Measurements from ENCODE around the gene RNF141.

Gene RNF141

DNA sequence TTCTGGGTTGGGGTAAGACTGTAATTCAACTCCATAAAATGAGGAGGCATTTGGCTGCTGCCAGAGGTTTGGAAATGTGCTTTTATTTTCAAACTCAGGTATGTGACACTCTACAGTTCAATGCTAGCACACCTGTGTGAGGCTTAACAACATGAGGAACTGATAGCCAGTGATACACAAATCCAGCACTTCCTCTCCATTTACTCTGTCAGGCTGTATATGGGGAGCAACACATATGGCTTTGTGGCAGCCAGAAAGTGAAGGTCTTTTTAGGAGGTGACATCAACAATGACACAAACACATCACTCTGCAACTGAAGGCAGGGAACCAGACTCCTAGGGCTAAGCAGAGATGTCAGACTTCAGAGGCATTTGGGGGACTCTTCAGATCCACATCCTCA lies 32.0 kb upstream of the RNF141 start:
- Histone ChIP-seq H3K36me3 (ENCODE audit: control insufficient read depth in 2 of 2, insufficient read depth in 1 of 2, low read length in 2 of 2) (no peaks in the 10 kb centered on the region), H3K27ac (ENCODE audit: extremely low read depth, low read depth, low read length) (no peak overlapping the region), H3K4me3 (ENCODE audit: low read depth, low read length) (no peak overlapping the region), H3K4me1 (ENCODE audit: control insufficient read depth, insufficient read depth, low read length) (no peaks in the 10 kb centered on the region), H3K9me3 (ENCODE audit: control insufficient read depth, insufficient read depth, low read depth, low read length) (no peaks in the 10 kb centered on the region)
- ChIA-PET POLR2A (no interaction called here), CTCF (no interaction called here)
- TF ChIP-seq ZNF837 (tag by site-specific recombination; IDR thresholded peaks at IDR 0.05) (no peak), ZNF768 (tag by site-specific recombination; IDR thresholded peaks at IDR 0.05) (no peak), ZNF174 (tag by site-specific recombination; IDR thresholded peaks at IDR 0.05) (no peak), ZNF292 (tag by site-specific recombination; IDR thresholded peaks at IDR 0.05; ENCODE audit: borderline replicate concordance, low read depth) (no peak), EGR2 (tag by site-specific recombination; IDR thresholded peaks at IDR 0.05; ENCODE audit: low read depth) (no peak), ZNF585B (tag by site-specific recombination; IDR thresholded peaks at IDR 0.05) (no peak), ZNF600 (tag by site-specific recombination; IDR thresholded peaks at IDR 0.05) (no peak), ZNF510 (tag by site-specific recombination; IDR thresholded peaks at IDR 0.05; ENCODE audit: insufficient replicate concordance) (no peak), ZNF529 (tag by site-specific recombination; IDR thresholded peaks at IDR 0.05; ENCODE audit: insufficient replicate concordance) (no peak), ZNF704 (tag by site-specific recombination; IDR thresholded peaks at IDR 0.05) (no peak), ZNF548 (tag by site-specific recombination; IDR thresholded peaks at IDR 0.05) (no peak)
- TF ChIP-seq, protein P1, sequence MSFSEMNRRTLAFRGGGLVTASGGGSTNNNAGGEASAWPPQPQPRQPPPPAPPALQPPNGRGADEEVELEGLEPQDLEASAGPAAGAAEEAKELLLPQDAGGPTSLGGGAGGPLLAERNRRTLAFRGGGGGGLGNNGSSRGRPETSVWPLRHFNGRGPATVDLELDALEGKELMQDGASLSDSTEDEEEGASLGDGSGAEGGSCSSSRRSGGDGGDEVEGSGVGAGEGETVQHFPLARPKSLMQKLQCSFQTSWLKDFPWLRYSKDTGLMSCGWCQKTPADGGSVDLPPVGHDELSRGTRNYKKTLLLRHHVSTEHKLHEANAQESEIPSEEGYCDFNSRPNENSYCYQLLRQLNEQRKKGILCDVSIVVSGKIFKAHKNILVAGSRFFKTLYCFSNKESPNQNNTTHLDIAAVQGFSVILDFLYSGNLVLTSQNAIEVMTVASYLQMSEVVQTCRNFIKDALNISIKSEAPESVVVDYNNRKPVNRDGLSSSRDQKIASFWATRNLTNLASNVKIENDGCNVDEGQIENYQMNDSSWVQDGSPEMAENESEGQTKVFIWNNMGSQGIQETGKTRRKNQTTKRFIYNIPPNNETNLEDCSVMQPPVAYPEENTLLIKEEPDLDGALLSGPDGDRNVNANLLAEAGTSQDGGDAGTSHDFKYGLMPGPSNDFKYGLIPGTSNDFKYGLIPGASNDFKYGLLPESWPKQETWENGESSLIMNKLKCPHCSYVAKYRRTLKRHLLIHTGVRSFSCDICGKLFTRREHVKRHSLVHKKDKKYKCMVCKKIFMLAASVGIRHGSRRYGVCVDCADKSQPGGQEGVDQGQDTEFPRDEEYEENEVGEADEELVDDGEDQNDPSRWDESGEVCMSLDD (tag by site-specific recombination; IDR thresholded peaks at IDR 0.05): no peak

DNA sequence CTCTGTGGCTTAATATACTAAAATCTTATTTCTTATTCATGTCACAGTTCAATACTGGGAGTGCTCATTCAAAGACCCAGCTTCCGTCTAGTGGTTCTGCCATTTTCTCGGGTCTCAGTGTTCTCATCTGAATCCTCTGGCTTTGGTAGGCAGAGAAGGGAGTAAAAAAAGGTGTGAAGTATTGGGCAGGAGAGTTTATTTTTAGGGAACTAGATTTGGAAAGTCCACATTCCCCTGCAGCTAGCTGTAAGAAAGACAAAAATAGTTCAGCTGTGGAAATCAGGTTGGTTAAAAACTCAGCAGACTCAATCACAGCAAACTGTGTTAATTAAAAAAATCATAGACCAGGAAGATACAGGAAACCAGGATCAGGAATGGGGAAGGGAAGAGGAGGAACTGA lies 31.5 kb upstream of the RNF141 start:
- no peaks in the 10 kb centered on the region for H3K9me3 ChIP-seq (ENCODE audit: control insufficient read depth, insufficient read depth, low read depth, low read length)

More for the DNA sequence above, 31.5 kb upstream of the RNF141 start:
- H3K27ac ChIP-seq (ENCODE audit: extremely low read depth, low read depth, low read length): no peak overlapping the region
- ChIA-PET CTCF (no interaction called here), POLR2A (no interaction called here)
- no peak overlapping the region for H3K4me3 ChIP-seq (ENCODE audit: low read depth, low read length)
- H3K36me3 ChIP-seq (ENCODE audit: control insufficient read depth in 2 of 2, insufficient read depth in 1 of 2, low read length in 2 of 2): no peaks in the 10 kb centered on the region
- no peak for TF ChIP-seq ZNF785 (tag by site-specific recombination; IDR thresholded peaks at IDR 0.05)
- TF ChIP-seq ZBTB8A (tag by site-specific recombination; IDR thresholded peaks at IDR 0.05): no peak
- no peak for TF ChIP-seq ZNF311 (tag by site-specific recombination; IDR thresholded peaks at IDR 0.05; ENCODE audit: borderline replicate concordance)
- TF ChIP-seq, protein P2, sequence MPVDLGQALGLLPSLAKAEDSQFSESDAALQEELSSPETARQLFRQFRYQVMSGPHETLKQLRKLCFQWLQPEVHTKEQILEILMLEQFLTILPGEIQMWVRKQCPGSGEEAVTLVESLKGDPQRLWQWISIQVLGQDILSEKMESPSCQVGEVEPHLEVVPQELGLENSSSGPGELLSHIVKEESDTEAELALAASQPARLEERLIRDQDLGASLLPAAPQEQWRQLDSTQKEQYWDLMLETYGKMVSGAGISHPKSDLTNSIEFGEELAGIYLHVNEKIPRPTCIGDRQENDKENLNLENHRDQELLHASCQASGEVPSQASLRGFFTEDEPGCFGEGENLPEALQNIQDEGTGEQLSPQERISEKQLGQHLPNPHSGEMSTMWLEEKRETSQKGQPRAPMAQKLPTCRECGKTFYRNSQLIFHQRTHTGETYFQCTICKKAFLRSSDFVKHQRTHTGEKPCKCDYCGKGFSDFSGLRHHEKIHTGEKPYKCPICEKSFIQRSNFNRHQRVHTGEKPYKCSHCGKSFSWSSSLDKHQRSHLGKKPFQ (tag by site-specific recombination; IDR thresholded peaks at IDR 0.05): no peak
- TF ChIP-seq ZNF488 (tag by site-specific recombination; IDR thresholded peaks at IDR 0.05): no peak
- H3K4me1 ChIP-seq (ENCODE audit: control insufficient read depth, insufficient read depth, low read length): no peaks in the 10 kb centered on the region
